Measurements from ENCODE around the gene KRT10. TPM values are rescaled to one million over a fixed set of nuclear protein-coding genes. Genes with fewer than 3 reads are reported as not detected.
A peak's percentile ranks its signal among the peaks of the same experiment; 100 is the strongest.

Gene KRT10
- total RNA-seq, 1 experiment from 2014 or later: 19.7 TPM

GRCh38 chr17:40806131-40806530 is 16.3 kb downstream of the KRT10 start:
- no peak for DNase-seq (ENCODE audit: low read depth)

GRCh38 chr17:40803617-40804082 is 18.8 kb downstream of the KRT10 start:
- peak; percentile 58 for DNase-seq (ENCODE audit: low read depth)

- DNase-seq (ENCODE audit: low read depth): no peak
Measured at GRCh38 chr17:40801157-40801556, 21.3 kb downstream of the KRT10 start.

- no peak for DNase-seq (ENCODE audit: low read depth)
Measured at GRCh38 chr17:40800381-40800780, 22.0 kb downstream of the KRT10 start.

- no peak for DNase-seq (ENCODE audit: low read depth)
Measured at GRCh38 chr17:40799859-40800258, 22.6 kb downstream of the KRT10 start, which contains the start of gene KRT28. TSS of gene KRT28 (minus strand) at chr17:40799959. CDS start at chr17:40799893, 66 bp downstream.

GRCh38 chr17:40796846-40797245 is 25.6 kb downstream of the KRT10 start:
- no peak for DNase-seq (ENCODE audit: low read depth)

DNA sequence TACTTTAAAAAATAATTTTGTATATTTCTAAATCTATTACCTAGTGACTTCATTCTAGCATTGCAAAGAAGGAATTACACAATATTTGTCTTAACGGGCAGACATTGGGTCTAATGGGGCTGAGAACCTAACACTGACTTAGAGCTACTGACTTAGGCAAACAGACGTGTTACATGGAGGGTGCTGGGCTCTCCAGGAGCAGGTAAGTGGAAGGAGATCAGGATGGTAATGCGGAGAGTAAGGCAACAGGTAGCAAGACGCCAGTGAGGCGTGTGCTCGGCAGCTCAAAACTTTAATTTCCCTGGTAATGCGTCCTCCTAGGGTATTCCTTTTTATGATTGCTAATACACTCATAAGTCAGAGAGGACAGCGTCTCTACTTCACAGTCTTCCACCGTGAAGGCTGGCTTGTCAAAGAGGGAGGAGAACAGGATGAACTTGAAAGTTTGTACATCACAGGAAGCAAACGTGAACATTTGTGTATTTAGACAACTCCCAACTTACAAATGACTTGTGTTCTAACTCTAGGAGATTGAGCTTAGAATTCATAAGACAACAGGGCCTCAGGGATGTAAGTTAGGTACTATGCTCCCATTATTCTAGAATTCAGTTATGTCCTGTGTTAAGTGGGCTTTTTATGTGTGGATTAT is 27.3 kb downstream of the KRT10 start:
- DNase-seq (ENCODE audit: low read depth): no peak

DNA sequence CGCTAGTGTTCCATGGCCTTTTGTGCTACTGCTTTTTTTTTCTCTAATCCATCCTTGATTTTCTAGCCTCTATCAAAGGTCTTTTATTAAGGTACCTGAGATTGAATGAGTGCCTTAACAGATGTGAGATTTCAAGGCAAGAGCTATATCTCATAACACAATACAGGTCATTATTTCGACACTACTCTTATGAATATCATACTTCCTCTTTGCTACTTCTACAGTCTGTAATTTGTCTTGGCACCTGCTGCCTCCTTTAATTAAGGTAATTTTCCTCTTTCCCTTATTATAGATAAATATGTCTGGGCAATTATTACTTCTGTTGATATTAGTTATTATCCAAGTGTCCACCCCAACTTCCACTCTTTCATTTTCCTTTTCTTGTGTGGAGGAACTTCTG is 27.9 kb downstream of the KRT10 start:
- DNase-seq (ENCODE audit: low read depth): no peak

- DNase-seq (ENCODE audit: low read depth): no peak
Measured at GRCh38 chr17:40793832-40794231, 28.6 kb downstream of the KRT10 start.

DNA sequence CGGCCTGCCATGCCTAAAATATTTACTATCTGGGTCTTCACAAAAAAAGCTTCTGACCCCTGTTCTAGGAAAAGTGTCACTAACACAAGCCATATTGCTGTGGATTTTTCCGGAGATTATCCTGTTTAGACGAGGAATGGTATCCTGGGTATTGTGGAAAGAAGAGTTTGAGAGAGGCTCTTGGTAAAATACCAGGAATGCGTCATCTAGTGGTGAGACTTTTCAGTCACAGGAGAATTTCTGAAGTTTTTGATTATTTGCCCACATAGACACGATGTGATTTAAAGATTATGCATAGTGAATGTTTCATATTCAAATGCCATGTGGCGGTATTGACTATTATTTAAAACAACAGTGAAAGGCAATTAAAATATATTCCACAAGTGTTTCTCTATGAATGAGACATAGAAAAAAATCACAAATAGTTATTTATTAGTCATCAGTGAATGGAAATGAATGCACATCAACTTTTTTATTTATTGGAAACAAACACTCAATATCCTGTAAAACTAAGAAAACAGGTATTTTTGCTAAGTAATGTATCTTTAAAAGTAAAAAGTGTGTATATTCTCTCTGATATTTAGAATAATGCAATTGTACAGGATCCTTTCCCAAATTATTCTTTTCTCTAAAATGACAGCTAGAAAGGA is 30.5 kb downstream of the KRT10 start:
- DNase-seq (ENCODE audit: low read depth): peak; percentile 49

GRCh38 chr17:40791111-40791510 is 31.3 kb downstream of the KRT10 start:
- no peak for DNase-seq (ENCODE audit: low read depth)

GRCh38 chr17:40782450-40782849 is 40.0 kb downstream of the KRT10 start, which contains the start of gene KRT27:
TSS of gene KRT27 (minus strand) at chr17:40782550. CDS start at chr17:40782493, 57 bp downstream.
- DNase-seq (ENCODE audit: low read depth): no peak

DNA sequence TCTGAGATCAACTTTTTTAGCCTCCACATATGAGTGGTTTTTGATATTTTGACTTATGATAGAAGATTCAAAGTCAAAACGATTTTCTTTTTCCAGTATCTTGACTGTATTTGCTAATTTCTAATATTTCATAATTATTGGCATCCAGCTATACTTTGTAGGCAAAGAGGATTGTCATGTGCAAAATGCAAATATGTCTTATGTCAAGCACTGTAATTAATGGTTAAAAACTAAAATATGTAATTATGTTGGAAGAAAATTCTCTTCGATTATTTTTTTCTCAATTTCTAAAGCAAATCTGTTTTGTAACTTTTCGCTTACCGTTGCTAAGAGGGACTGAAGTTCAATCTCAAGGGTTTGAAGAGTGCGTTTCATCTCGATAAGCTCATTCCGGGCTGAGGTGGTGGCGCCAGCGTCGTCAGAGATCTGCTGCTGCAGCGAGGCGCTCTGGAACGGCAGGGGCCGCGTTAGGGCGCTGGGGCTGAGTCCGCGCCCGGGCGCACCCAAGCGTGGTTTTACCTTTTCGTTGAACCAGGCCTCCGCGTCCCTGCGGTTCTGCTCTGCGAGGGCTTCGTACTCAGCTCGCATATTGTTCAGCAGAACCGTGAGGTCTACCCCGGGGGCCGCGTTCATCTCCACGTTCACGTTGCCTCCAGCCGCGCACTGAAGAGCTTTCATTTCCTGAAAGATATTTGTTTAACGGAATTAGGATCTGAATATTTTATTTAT is 43.1 kb downstream of the KRT10 start:
- no peak for DNase-seq (ENCODE audit: low read depth)

DNA sequence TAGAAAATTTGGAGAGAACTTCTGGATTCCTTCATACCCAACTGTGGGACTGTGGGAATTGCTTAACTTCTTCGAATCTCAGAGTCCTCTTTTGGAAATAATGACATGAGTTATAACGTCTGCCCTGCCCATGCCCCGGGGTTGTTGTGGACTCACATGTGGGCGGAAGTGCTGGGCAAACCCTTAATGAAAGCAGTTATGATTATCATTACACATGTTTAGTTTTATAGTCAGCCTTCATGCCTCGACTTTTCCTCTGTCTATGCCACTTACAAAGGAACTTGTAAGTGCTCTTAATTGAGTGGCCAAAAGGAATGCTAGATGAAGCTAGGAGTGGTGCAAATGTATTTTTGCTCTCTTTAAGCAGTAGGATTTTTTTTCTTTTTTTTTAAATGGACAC is 44.0 kb downstream of the KRT10 start:
- DNase-seq (ENCODE audit: low read depth): peak; percentile 29

GRCh38 chr17:40777971-40778370 is 44.4 kb downstream of the KRT10 start:
- peak; percentile 26 for DNase-seq (ENCODE audit: low read depth)

- peak; percentile 1 for DNase-seq (ENCODE audit: low read depth)
Measured at GRCh38 chr17:40777459-40777858, 45.0 kb downstream of the KRT10 start.

GRCh38 chr17:40775945-40776344 is 46.5 kb downstream of the KRT10 start:
- no peak for DNase-seq (ENCODE audit: low read depth)

DNA sequence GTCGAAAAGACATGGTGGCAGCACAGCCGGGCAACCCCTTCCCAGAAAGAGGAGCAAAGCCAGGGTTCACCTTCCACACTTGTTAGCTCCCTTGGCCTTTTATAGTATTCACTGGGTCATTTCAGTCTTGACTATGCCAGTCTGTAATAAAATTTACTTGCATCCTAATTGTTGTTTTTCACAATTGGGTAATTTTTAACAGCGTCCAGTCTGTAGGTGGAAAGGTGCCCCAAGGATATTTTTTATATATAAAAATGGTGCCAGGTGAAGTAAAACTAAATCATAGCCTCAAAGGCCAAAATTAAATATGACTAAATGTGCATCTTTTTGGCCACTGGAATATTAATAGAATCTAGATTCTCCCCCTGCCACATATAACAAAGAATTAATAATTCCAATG is 50.3 kb downstream of the KRT10 start, which contains the start of gene KRT26:
Gene KRT26, minus strand, starts transcription at position 101 of the 400 bp plus-strand sequence. Its CDS starts 88 bp downstream, at position 13.
- no peak for DNase-seq (ENCODE audit: low read depth)
